Esophagus muscularis mucosa (tissue), 4 donors: Measurements from ENCODE around the gene ARID5B.

Experiments used
- EP300 ChIP-seq: sonication (generic); formaldehyde crosslinking; IDR thresholded peaks from one replicate; pipeline ENCODE4 v1.6.1; 2017; ENCODE audit warnings: antibody characterized with exemption
- POLR2A ChIP-seq: fragments of 450-650 bp; IDR thresholded peaks from one replicate; pipeline ENCODE4 v1.6.1; 2017; ENCODE audit warnings: antibody characterized with exemption, moderate library complexity, mild to moderate bottlenecking, low read depth
- POLR2AphosphoS5 ChIP-seq, 2 donors: sonication (generic); formaldehyde crosslinking; IDR thresholded peaks; one replicate each; pipeline ENCODE4 v1.6.1; 2017; ENCODE audit warnings: antibody characterized with exemption in 2 of 2
- TF ChIP-seq, protein P1 (sequence below), 3 experiments: fragments of 200-600 bp in 2 of 3; fragments of 450-650 bp in 1 of 3; sonication (generic) in 2 of 3; IDR thresholded peaks; one replicate each; pipeline ENCODE4 v1.5.1; 2017 to 2019; ENCODE audit warnings: antibody characterized with exemption in 3 of 3, mild to moderate bottlenecking in 2 of 3, moderate library complexity in 1 of 3

DNA sequence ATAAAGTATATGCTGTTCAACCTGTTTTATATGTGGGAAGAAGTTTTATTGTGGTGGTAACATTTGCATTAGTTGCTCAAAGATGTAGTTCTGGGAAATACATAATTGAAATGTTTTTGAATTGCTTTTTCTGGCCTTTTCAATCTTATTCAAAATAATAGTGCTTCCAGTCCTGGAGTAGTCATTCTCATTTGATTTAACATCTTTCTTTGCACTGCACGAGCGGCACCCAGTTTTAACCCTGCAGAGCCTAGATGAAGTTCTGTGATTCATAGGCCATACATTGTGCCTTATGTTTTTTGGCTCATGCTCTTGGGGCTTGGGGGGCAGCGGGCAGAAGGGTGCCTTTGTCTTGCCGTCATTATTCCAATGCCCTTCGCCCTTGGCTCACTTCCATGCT lies 9.9 kb downstream of the ARID5B start:
- TF ChIP-seq, protein P1, sequence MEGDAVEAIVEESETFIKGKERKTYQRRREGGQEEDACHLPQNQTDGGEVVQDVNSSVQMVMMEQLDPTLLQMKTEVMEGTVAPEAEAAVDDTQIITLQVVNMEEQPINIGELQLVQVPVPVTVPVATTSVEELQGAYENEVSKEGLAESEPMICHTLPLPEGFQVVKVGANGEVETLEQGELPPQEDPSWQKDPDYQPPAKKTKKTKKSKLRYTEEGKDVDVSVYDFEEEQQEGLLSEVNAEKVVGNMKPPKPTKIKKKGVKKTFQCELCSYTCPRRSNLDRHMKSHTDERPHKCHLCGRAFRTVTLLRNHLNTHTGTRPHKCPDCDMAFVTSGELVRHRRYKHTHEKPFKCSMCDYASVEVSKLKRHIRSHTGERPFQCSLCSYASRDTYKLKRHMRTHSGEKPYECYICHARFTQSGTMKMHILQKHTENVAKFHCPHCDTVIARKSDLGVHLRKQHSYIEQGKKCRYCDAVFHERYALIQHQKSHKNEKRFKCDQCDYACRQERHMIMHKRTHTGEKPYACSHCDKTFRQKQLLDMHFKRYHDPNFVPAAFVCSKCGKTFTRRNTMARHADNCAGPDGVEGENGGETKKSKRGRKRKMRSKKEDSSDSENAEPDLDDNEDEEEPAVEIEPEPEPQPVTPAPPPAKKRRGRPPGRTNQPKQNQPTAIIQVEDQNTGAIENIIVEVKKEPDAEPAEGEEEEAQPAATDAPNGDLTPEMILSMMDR (IDR thresholded peaks at IDR 0.05): no peak
- TF ChIP-seq POLR2AphosphoS5 (IDR thresholded peaks at IDR 0.05) (no peak), POLR2A (no peak), EP300 (no peak)
